D721Med (cell line): ENCODE data around the gene NTF4.
A peak's percentile ranks its signal among the peaks of the same experiment; 100 is the strongest.

Experiments used
- DNase-seq: peaks from one replicate; pipeline ENCODE4 v3.0.0; 2011; ENCODE audit warnings: low spot score; ENCODE audit not compliant: insufficient read length
- FAIRE-seq: peaks from 2 replicates; lab custom pipeline; 2011; peaks lifted over from hg19 to GRCh38; lab: Jason Lieb, UNC
- TF ChIP-seq, protein P1 (sequence below): IDR thresholded peaks from 2 replicates; pipeline ENCODE4 v1.5.1; 2012; ENCODE audit warnings: mild to moderate bottlenecking, control low read depth; ENCODE audit not compliant: insufficient read depth; ENCODE audit errors: missing control alignments

NTF4 gene, protein sequence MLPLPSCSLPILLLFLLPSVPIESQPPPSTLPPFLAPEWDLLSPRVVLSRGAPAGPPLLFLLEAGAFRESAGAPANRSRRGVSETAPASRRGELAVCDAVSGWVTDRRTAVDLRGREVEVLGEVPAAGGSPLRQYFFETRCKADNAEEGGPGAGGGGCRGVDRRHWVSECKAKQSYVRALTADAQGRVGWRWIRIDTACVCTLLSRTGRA

DNA sequence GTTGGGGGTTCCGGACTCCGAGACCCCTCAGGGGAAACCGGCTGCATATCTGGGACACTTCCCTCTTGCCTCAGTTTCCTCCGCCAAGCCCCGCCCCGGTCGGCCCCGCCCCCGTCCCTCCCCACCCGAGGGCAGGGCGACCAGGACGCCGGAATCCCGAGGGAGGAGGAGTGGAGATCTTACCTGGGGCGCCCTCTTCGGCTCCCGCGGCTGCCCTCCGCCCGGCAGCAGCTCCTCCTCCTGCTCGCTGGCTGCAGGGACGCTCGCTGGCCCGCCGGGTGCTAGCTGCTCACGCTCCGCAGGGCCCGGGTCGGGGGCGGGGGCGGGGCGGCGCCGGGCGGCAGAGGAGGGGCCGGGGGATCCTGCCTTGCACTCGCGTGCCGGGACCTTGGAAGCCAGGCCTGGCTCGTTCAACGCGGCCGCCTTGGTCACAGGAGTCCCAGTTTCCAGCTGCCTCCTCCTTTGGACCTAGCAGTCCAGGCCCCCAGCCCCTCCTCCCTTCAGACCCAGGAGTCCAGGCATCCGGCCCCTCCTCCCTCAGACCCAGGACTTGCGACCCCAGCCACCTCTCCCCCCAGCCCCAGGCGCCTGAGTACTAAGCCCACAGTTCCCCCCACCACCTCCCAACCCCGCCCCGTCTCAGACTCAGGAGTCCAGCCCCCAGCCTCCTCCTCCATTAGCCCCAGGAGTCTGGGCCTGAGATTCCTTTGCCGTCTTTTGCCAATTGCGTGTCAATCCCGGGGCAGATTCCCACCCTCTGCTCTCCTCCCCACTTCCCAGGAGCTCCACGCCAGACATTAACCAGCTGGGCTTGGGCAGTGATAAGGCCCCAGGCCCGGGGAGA lies at the start of gene NTF4:
Gene NTF4 (minus strand): TSS at position 51 of the 844 bp plus-strand sequence. CDS start 2,821 bp downstream, outside the sequence.
- FAIRE-seq: no peak
- TF ChIP-seq, protein P1, sequence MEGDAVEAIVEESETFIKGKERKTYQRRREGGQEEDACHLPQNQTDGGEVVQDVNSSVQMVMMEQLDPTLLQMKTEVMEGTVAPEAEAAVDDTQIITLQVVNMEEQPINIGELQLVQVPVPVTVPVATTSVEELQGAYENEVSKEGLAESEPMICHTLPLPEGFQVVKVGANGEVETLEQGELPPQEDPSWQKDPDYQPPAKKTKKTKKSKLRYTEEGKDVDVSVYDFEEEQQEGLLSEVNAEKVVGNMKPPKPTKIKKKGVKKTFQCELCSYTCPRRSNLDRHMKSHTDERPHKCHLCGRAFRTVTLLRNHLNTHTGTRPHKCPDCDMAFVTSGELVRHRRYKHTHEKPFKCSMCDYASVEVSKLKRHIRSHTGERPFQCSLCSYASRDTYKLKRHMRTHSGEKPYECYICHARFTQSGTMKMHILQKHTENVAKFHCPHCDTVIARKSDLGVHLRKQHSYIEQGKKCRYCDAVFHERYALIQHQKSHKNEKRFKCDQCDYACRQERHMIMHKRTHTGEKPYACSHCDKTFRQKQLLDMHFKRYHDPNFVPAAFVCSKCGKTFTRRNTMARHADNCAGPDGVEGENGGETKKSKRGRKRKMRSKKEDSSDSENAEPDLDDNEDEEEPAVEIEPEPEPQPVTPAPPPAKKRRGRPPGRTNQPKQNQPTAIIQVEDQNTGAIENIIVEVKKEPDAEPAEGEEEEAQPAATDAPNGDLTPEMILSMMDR: no peak
- peak; percentile 20 for DNase-seq

DNA sequence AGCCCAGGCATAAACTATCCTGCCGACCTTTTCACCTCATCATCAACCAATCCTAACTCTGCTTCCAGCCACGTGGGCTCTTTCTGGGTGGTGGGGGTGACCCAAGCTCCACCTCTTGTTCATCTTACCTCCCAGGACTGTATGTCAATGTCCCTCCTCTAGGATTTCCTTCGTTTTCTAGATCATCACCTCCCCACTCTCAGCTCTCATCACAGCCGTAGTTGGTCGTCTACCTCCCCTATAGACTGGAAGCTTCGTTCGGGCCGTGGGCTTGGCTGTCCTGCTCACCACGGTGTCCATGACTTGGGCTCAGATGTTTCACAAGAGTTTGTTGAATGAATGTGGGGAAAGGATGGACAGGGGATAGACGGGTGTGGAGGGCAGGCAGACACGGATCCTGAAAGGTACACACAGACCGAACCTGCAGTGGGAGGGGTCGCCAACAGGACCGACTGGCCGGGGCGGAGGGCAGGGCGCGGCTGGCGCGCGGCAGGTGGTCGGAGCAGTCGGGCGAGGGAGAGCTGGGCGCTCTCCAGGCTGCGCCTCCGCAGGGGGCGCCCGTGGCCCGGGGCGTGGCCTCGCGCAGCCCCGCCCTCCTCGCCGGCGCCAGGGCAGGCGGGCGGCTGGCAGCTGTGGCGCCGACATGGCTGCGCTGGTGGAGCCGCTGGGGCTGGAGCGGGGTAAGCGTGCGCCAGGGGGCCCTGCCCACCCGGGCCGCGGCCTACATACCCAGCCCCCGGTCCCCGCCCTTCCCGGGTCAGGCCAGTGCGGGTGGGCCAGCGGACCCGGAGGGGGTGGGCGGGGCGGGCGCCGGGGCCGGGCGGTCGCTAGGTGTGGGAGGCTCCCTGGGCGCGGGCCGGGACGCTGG lies 49.4 kb upstream of the NTF4 start, which contains the start of gene LIN7B:
Gene LIN7B (plus strand): TSS at position 609 of the 868 bp plus-strand sequence. CDS start 35 bp downstream, at position 644.
- FAIRE-seq (no peak), DNase-seq (peak; percentile 85)
- TF ChIP-seq, protein P1: peak; percentile 43

DNA sequence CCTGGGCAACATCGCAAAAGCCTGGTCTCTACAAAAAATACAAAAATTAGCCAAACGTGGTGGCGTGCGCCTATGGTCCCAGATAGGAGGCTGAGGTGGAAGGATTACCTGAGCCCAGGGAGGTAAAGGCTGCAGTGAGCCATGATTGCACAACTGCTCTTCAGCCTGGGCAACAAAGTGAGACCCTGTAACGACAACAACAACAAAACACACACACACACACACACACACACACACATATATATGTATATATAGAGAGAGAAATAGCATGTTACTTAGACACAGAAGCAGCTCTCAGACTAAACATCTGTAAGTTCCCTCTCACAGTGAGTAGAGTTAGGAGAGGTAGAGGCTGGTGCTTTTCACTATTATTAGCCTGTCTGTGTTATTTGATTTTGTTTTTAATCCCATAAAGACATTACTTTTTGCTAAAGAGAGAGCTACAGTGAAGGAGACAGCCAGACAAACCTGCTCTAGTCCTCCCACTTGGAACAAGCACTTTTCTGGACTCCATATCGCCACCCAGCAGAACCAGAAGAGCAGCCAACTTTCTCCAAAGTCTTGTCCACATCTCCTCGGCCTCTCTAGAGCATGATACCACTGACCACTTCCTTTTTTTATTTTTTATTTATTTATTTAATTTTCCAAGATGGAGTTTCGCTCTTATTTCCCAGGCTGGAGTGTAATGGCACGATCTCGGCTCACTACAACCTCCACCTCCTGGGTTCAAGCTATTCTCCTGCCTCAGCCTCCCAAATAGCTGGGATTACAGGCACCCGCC lies 46.8 kb upstream of the NTF4 start:
- FAIRE-seq (no peak), DNase-seq (no peak)
- TF ChIP-seq, protein P1: no peak

DNA sequence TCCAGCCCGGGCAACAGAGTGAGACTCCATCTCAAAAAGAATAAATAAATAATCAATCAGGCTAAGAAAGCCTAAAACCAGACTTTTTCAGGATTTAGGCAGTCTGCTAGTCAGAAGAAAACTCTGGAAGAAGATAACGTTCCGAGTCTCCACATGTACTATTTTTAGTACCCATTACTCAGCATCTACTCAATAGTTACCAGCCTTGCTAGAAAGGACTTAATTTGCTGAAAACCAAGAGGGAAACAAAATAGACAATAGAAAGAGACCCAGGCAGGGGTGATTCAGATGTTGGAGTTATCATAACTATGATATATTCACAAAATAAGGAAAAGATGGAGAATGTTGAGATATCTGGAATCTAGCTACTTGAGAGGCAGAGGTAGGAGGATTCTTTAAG lies 45.9 kb upstream of the NTF4 start:
- TF ChIP-seq, protein P1: no peak
- DNase-seq (no peak), FAIRE-seq (no peak)

DNA sequence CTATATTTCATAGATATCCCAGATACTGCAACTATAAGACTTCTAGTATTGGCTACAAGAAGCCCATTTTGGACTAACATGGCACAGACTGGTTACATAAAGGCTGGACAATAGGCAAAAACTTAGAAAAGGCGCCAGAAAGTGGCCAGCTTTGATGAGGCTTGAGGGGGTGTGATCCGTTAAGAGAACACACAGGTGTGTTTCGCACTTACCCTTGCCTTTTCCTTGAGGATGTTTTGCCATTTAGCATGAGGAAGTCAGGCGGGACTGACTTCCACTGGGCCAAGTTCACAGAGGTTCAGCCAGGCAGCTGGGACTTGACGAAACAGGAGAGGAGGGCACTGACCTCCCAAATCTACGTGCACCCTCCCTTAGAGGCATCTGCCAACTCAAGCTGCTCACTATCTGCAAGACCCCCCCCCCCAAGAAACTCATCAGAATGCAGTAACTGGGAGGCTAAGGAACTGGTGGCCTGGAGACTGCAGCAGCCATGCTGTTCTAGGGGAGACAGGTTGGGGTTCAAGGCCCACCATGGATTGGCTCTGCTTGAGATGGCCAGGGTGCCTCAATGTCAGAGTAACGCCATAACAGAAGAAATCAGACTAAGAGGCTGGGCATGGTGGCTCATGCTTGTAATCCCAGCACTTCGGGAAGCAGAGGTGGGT lies 45.1 kb upstream of the NTF4 start:
- no peak for FAIRE-seq
- TF ChIP-seq, protein P1: no peak
- no peak for DNase-seq

DNA sequence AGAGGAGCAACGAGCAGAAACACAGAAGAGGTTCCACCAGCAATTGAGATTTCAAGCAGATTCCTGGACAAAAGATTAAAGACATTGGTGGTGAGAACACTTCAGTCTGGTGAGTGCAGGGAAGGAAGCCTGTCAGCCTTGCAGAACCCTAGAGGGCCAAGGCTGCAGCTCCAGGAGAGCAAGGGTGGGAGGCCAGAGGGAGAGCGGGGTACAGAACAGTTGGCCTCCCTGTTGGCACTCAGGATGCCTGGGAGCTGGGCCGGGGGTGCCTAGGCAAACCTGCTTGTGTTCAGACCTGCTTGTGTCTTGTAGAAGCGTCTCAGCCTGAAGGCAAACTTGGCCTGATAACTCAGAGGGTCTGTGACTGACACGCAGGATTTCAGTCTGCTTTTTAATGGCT lies 44.4 kb upstream of the NTF4 start:
- DNase-seq (no peak), FAIRE-seq (no peak)
- TF ChIP-seq, protein P1: no peak
